ENCODE results near the gene NEK6.
A peak's percentile ranks its signal among the peaks of the same experiment; 100 is the strongest.

Gene NEK6

DNA sequence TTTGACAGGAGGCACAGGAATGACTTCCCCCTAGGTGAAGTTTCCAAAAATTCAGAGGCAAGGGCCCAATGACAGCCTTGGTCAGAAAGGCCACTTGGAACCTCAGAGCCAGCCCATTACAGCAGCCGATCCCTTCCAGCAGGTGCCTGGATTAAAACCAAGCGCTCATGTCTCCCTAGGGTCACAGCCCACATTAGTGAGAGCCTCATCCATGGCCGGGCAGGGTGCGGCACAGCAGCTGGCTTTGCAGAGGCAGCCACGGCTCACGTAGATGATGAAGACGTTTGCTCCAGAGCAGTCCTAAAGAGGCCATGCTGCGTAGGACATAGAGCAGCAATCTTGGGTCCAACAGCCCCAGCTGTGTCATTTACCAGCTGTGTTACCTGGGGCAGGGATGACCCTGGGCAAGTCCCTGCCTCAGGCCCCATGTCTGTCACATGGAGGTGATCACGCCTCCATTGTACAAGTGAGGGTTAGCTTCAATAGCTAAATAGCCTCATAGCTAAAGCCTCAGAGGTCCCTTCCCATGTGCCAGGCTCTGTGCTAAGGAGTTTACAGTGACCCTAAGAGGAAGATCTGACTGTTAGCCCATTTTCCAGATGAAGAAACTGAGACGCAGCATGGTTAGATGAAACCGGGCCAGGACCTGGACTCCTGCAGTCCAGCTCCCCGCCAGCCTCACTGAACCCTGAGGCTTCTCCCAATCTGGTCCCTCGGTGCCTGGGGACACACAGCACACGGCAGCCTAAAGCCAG lies 39.2 kb downstream of the NEK6 start:
- DNase-seq (no peak), ATAC-seq (replicated peaks) (no peak)
- Mint-ChIP-seq H3K4me1 (peaks cover 62 to 93% of the 10 kb centered on the region in 2 donors), H3K27me3 (no peaks in the 10 kb centered on the region), H3K4me3 (no peak overlapping the region), H3K9me3 (no peaks in the 10 kb centered on the region), H3K27ac (no peak overlapping the region), H3K36me3 (peaks cover 39 to 67% of the 10 kb centered on the region in 2 donors)

DNA sequence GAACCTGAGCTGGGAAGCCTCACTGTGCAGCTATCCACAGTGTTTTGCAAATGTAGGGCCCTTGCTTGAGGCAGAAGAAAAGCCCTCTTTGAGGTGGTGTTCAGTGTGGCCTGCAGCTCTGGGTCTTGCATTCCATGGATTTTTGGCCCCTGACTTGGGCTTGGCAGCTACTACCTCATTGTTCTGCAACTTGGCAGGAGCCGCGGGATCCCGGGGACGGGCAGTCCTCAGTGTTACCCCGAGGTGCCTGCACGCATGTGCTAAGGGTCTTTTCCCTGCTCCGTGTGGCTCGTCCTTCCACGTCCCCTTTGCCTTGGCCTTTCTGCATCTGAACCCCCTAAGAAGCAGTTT lies 39.8 kb downstream of the NEK6 start:
- Mint-ChIP-seq H3K9me3 (no peaks in the 10 kb centered on the region), H3K4me3 (no peak overlapping the region), H3K27me3 (no peaks in the 10 kb centered on the region), H3K27ac (no peak overlapping the region), H3K4me1 (peaks cover 59 to 87% of the 10 kb centered on the region in 2 donors), H3K36me3 (peaks cover 42 to 71% of the 10 kb centered on the region in 2 donors)
- ATAC-seq (replicated peaks) = no peak
- DNase-seq = no peak

DNA sequence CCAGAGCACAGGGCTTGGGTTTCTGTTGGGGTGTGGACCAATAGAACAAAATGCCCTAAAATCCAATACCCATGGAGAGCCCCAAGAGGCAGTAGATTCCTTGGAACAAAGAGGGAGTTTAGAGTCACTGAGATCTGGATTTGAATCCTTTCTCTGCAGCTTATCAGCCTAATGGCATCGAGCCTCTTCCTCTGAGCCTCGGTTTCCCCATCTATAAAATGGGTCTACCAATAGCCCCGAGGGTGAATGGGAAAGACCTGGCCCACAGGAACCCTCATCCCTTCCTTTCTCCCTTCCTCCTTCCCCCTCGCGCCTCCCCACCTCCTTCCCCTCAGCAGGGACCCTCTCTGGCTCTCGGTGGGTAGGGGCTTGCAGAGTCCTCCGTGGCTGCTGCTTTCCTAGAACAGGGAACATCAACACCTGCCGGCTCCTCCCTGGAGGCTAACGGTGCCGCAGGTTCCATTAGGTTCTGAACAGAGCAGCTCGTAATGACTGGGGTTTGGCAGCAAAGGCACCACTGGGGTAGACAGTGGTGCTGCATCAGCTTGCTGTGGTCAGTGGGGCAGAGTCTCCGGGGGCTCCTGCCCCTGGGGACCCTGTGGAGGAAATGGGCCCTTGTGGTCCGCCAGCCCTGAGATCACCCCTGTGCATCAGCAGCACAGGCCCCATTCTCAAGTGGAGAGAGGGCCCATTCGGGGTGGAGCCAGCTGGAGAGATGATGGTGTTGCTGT lies 40.3 kb downstream of the NEK6 start:
- Mint-ChIP-seq H3K4me1 (peaks cover 53 to 82% of the 10 kb centered on the region in 2 donors), H3K27ac (peak overlapping the region; percentile 89), H3K4me3 (peak overlapping the region in 1 of 2 donors; percentile 24)

DNA sequence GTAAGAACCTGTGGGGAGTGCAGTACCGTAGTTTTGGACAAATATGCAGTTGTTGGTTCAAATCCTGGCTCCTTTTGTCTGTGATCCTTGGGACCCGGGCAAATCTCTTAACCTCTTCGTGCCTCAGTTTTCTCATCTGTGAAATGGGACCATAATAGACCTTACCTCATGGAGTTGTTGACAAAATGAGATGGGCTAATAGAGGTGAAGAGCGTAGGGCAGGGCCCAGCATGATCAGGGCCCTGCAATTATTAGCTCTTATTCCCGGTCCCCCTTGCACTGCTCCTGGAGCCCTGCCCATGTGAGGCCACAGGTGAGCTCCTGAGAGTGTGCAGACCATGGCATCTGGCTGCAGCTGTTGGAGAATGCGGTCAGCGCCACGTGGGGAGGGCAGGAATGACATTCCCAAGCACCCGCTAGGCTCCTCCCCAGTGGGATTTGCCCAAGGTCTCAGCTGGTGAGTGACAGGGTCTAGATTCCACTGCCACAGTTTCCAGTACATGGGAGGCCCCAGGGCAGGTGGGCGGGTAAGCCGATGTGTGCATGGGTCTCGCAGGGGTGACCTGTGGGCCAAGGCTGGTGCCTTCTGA lies 41.0 kb downstream of the NEK6 start:
- H3K36me3 Mint-ChIP-seq = peaks cover 51 to 79% of the 10 kb centered on the region in 2 donors
- H3K4me1 Mint-ChIP-seq = peaks cover 47 to 81% of the 10 kb centered on the region in 2 donors

More for the DNA sequence above, 40.3 kb downstream of the NEK6 start:
- H3K9me3 Mint-ChIP-seq = no peaks in the 10 kb centered on the region
- DNase-seq (no peak), ATAC-seq (replicated peaks) (peak; percentile 35 to 41)
- H3K27me3 Mint-ChIP-seq = no peaks in the 10 kb centered on the region
- peaks cover 45 to 73% of the 10 kb centered on the region in 2 donors for H3K36me3 Mint-ChIP-seq

DNA sequence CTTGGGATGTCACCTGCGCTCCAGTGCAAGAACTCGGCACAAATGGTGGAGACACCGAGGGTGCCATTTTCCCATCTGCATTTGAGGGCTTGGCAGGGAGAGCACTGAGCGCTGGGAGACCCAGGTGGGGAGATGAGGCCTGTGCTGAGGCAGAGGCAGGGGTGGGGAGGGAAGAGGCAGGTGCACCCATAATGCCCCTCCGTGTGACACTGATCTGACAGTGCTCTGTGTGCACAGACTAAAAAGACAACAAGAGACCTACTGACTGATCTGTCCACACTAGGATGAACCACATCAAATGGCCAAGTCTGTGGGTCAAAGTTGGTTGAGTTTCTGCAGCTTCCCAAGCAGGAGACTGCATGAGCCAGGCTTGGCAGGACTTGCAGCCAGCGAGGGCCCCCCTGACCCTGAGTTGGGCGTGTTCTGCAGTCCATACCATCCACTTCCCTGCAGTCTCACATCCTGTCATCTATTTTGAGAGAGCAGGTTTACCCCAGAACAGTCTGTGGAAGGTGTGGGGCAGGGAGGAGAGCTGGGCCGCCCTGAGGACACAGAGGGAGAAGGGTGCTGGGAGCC lies 41.9 kb downstream of the NEK6 start:
- Mint-ChIP-seq H3K4me3 (no peak overlapping the region), H3K36me3 (peaks cover 46 to 71% of the 10 kb centered on the region in 2 donors), H3K9me3 (no peaks in the 10 kb centered on the region), H3K27me3 (no peaks in the 10 kb centered on the region), H3K27ac (peak overlapping the region; percentile 84), H3K4me1 (peaks cover 39 to 72% of the 10 kb centered on the region in 2 donors)
- DNase-seq = no peak
- no peak for ATAC-seq (replicated peaks)

More for the DNA sequence above, 41.0 kb downstream of the NEK6 start:
- Mint-ChIP-seq H3K27ac (peak overlapping the region; percentile 89), H3K9me3 (no peaks in the 10 kb centered on the region), H3K4me3 (peak overlapping the region in 1 of 2 donors; percentile 24), H3K27me3 (no peaks in the 10 kb centered on the region)
- DNase-seq (no peak), ATAC-seq (replicated peaks) (no peak)

DNA sequence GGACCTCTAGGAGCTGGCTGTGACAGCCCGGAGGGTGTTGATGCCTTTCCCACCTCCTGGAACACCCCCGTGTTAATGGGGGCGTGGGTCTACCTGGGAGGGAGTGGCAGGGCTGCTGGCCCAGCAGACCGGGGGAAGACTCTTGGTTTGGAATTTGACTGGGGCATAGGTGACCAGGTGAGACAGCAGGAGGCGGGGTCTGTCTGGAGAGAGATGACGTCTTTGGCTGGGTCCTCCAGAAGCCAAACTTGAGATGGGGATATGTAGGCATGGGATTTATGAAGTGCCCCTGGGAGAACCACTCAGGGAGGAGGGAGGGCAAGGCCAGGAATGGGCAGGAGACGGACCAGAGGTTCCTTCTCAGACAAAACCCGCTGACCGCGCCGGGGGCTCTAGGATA lies 42.6 kb downstream of the NEK6 start:
- no peaks in the 10 kb centered on the region for H3K9me3 Mint-ChIP-seq
- H3K27ac Mint-ChIP-seq = no peak overlapping the region
- ATAC-seq (replicated peaks) = no peak
- no peak overlapping the region for H3K4me3 Mint-ChIP-seq
- H3K36me3 Mint-ChIP-seq = peaks cover 48 to 70% of the 10 kb centered on the region in 2 donors
- DNase-seq = no peak
- peaks cover 32 to 65% of the 10 kb centered on the region in 2 donors for H3K4me1 Mint-ChIP-seq
- no peaks in the 10 kb centered on the region for H3K27me3 Mint-ChIP-seq

DNA sequence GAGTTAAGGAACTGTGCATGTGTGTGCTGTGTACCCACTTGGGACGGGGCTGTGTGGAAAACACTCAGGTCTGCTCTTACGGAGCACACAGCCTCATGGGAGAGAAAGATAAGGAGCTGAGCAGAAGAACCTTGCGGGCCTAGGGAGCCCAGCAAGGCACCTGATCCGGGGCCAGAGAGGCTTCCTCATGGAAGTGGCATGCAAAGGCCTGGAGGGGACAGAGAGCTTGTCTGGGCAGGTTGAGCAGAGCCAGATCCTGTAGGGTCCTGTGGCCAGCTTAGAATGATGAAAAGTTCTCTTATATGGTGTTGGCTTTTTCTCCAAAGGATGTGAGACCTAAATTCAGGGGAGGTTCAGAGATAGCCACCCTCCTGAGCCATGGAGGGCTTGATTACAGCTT lies 45.2 kb downstream of the NEK6 start:
- H3K36me3 Mint-ChIP-seq = peaks cover 52 to 74% of the 10 kb centered on the region in 2 donors
- ATAC-seq (replicated peaks) (no peak), DNase-seq (no peak)
- peaks cover 22 to 43% of the 10 kb centered on the region in 2 donors for H3K4me1 Mint-ChIP-seq
- H3K4me3 Mint-ChIP-seq = no peak overlapping the region
- H3K9me3 Mint-ChIP-seq = no peaks in the 10 kb centered on the region
- peak overlapping the region; percentile 10 for H3K27ac Mint-ChIP-seq
- no peaks in the 10 kb centered on the region for H3K27me3 Mint-ChIP-seq

DNA sequence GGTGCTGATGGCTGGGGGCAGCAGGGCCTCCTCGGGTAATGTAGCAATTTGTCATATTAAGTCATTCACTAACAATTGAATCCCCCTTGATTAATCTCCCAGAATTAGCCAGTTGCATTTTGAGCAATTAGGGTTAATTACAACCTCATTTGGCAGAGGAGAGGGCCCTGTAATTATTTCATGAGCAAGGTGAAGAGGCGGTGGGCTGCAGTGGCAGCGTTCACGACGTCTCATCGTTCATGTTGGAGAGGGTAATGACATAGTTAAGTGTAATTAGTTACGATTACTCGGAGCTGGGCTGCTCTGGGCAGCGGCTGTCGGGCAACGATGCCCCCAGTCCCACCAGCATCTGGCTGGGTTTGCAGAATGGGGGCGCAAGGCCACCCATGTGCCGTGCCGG lies 46.0 kb downstream of the NEK6 start:
- Mint-ChIP-seq H3K36me3 (peaks cover 55 to 72% of the 10 kb centered on the region in 2 donors), H3K27ac (no peak overlapping the region), H3K27me3 (no peaks in the 10 kb centered on the region), H3K4me3 (no peak overlapping the region), H3K9me3 (no peaks in the 10 kb centered on the region), H3K4me1 (peaks cover 17 to 34% of the 10 kb centered on the region in 2 donors)
- DNase-seq (no peak), ATAC-seq (replicated peaks) (no peak)

DNA sequence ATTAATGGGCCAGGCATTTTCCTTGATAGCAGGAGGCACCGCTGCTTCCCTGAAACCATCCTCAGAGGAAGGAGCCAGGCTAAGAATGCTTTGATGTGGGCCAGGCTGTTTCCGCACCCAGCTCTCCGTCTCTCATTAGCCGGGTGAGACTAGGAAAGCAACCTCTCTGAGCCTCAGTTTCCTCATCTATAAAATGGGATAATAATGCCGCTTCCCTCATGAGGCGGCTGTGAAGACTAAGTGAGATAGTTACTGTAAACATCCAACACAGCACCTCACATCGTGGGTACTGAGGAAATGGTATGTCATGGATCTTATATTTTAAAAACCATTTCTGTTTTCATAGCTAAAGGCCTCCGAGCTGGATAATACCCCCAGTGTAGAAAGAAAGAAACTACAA lies 46.5 kb downstream of the NEK6 start:
- no peak for DNase-seq
- H3K27ac Mint-ChIP-seq = no peak overlapping the region

DNA sequence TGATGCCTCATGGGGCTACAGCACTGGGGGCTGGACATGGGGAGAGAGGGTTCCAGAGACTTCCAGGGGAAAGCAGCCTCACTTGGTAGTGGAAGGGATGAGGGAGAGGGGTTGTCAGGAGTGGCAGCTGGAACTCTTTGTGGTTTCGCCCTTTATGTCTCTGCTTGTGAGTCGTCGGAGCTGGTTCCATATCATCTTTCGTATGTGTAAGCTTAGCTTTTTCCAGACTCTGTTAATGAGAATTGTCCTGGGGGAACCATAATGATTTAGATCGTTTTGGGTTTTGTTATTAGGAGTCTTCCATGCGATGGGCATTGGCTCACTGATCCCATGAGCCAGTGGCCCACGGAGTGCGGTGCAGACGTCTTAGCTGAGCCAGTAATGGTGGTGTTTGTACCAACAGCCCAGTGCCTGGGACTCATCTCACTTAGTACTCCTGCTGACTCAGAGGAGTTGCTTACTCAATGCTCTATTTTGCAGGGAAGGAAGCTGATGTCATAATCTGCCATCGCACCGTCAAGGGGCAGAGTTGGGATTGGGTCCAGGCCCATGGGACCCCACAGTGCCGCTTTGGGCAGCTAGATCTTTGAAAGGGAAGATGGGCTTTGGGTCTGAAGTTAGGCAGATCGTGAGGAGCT lies 48.5 kb downstream of the NEK6 start:
- Mint-ChIP-seq H3K4me3 (no peak overlapping the region), H3K36me3 (peaks cover 49 to 59% of the 10 kb centered on the region in 2 donors), H3K4me1 (peaks cover 4 to 16% of the 10 kb centered on the region in 2 donors), H3K9me3 (no peaks in the 10 kb centered on the region), H3K27ac (no peak overlapping the region), H3K27me3 (no peaks in the 10 kb centered on the region)
- ATAC-seq (replicated peaks) (no peak), DNase-seq (no peak)

More for the DNA sequence above, 46.5 kb downstream of the NEK6 start:
- ATAC-seq (replicated peaks) = no peak
- Mint-ChIP-seq H3K36me3 (peaks cover 58 to 70% of the 10 kb centered on the region in 2 donors), H3K4me1 (peaks cover 14 to 29% of the 10 kb centered on the region in 2 donors), H3K9me3 (no peaks in the 10 kb centered on the region), H3K4me3 (no peak overlapping the region), H3K27me3 (no peaks in the 10 kb centered on the region)

DNA sequence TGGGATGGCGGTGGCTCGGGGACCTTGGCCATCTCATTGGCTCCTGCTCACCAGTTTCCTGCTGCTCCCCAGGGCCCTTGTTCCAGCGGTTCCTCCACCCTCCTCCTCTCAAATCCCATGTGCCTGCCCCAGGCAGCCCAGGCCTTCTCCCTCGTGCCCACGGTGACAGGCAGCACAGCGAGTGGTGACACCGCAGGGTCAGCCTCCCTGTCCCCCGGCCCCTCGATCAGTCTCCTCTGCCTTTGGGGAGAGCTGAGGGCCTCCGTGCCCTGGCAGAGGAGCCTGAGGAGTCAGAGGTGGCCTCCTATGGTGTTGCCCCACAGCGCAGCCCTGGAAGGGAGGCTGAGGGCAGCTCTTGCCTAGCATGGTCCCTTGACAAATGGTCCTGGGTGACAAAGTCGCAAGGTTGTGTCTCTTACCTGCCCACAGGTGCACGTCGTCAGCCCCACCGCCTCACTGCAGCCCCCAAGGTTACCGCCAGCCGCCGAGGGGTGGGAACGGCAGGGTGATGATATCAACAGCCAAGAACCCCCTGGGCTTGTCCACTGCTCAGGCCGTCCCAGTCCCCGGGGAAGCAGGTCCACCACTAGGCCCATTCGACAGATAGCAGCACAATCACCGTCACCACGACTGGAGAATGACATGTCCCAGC lies 49.8 kb downstream of the NEK6 start:
- Mint-ChIP-seq H3K9me3 (no peaks in the 10 kb centered on the region), H3K4me3 (no peak overlapping the region), H3K27ac (peak overlapping the region; percentile 37), H3K27me3 (no peaks in the 10 kb centered on the region), H3K4me1 (peaks cover 4 to 20% of the 10 kb centered on the region in 2 donors), H3K36me3 (peaks cover 46 to 57% of the 10 kb centered on the region in 2 donors)
- ATAC-seq (replicated peaks) (no peak), DNase-seq (no peak)

DNA sequence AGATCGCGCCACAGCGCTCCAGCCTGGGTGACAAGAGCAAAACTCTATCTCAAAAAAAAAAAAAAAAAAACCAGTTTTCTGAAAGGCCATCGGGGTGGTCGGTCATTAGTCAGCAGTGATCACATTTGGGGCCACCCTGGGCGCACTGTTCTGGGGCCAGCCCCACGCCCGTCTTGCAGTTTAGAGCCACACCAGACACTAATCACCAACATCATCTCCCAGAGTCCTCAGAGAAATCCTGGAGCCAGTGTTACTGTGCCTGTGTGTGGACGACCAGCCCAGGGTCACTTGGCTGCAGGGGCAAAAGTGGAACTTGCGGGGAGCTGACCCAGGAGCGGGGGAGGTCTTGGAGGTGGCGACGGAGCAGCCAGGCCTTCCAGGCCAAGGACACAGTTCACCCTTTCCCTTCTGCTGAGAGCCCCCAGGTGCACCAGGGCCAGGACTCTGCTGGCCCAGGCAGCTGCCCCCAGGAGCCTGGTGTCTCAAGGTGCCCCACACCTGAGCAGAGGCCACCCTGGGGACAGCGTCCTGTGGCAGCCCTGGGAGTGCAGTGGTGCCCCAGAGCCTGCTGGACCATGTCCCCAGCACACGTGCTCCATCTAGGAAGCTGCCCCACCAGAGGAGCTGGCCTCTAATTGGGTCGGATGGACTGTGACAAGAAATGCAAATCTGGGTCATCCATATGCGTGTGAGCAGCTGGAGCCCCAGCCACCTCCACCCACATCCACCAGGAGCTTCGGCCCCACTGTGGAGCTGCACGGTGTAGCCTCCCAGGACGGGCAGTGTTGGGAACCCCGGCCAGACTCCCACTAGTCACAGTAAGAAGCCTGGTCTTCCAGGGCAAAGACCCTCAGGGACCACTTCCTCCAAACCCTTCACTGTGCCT lies 51.1 kb downstream of the NEK6 start:
- no peak for DNase-seq
- Mint-ChIP-seq H3K36me3 (peaks cover 39 to 51% of the 10 kb centered on the region in 2 donors), H3K4me1 (peaks cover 4 to 14% of the 10 kb centered on the region in 2 donors), H3K27ac (no peak overlapping the region), H3K4me3 (no peak overlapping the region), H3K9me3 (no peaks in the 10 kb centered on the region), H3K27me3 (no peaks in the 10 kb centered on the region)
- ATAC-seq (replicated peaks) = no peak

DNA sequence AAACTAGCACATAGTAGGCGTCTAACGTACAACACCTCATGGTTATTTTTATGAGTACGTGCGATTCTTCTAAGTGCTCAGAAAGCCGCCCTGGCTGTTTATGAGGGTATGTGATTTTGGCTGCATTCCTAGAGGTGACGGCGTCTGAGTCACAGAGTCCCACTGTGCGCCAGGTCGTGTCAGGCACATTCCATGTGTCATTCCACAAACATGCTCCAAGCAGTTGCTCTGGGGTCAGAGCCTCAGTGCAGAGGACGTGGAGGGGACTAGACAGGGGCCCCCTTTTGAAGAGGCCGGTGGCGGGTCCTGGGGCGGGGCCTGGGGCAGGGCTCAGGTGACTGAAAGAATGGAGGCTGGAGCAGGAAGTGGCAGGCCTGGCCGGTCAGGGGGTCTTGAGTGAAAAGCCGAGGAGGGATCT lies 51.9 kb downstream of the NEK6 start:
- Mint-ChIP-seq H3K27ac (peak overlapping the region; percentile 65), H3K36me3 (peaks cover 39 to 54% of the 10 kb centered on the region in 2 donors), H3K4me1 (peaks cover 4 to 14% of the 10 kb centered on the region in 2 donors), H3K4me3 (no peak overlapping the region), H3K9me3 (no peaks in the 10 kb centered on the region), H3K27me3 (no peaks in the 10 kb centered on the region)
- ATAC-seq (replicated peaks) (no peak), DNase-seq (no peak)

All from stimulated activated naive B cell treated with anti-CD40 and anti-IgM and Interleukin-4, amounts not matched to agents 10 μg/mL and 1 μg/mL and 100 μg/mL, for 72 hours (primary cell).